ENCODE results near the gene PXDN. TPM values are rescaled to one million over a fixed set of nuclear protein-coding genes. Genes with fewer than 3 reads are reported as not detected.
A peak's percentile ranks its signal among the peaks of the same experiment; 100 is the strongest.

PXDN gene
- total RNA-seq, 1 experiment from 2014 or later = 96.1 TPM

GRCh38 chr2:1663621-1664020, 80.7 kb downstream of the PXDN start:
- BruUV-seq (replicated peaks) = no TSS peak
- Mint-ChIP-seq H3K4me1 (ENCODE audit: insufficient read depth, unreplicated experiment) (no peaks in the 10 kb centered on the region), H3K27ac (ENCODE audit: low read depth, unreplicated experiment) (no peak overlapping the region), H3K27me3 (ENCODE audit: insufficient read depth, unreplicated experiment) (no peaks in the 10 kb centered on the region), H3K9me3 (ENCODE audit: unreplicated experiment) (no peaks in the 10 kb centered on the region), H3K36me3 (ENCODE audit: insufficient read depth, unreplicated experiment) (peaks cover 93% of the 10 kb centered on the region), H3K4me3 (ENCODE audit: unreplicated experiment) (no peak overlapping the region)
- CTCF ChIA-PET = interaction anchor here (0.6 to 1.1 kb wide), 3 partner anchors 12 to 619 kb away, joined by 3 read pairs; no protein-coding TSS in a partner anchor
- intact Hi-C loops (cut with micrococcal nuclease) = no loop called here
- POLR2A ChIA-PET = no interaction called here
- DNase-seq (ENCODE audit: unreplicated experiment) = no peak
- TF ChIP-seq, protein P1, sequence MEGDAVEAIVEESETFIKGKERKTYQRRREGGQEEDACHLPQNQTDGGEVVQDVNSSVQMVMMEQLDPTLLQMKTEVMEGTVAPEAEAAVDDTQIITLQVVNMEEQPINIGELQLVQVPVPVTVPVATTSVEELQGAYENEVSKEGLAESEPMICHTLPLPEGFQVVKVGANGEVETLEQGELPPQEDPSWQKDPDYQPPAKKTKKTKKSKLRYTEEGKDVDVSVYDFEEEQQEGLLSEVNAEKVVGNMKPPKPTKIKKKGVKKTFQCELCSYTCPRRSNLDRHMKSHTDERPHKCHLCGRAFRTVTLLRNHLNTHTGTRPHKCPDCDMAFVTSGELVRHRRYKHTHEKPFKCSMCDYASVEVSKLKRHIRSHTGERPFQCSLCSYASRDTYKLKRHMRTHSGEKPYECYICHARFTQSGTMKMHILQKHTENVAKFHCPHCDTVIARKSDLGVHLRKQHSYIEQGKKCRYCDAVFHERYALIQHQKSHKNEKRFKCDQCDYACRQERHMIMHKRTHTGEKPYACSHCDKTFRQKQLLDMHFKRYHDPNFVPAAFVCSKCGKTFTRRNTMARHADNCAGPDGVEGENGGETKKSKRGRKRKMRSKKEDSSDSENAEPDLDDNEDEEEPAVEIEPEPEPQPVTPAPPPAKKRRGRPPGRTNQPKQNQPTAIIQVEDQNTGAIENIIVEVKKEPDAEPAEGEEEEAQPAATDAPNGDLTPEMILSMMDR (IDR thresholded peaks at IDR 0.05; ENCODE audit: unreplicated experiment) = no peak

GRCh38 chr2:1662606-1663180, 81.6 kb downstream of the PXDN start:
- Mint-ChIP-seq H3K27ac (ENCODE audit: low read depth, unreplicated experiment) (no peak overlapping the region), H3K27me3 (ENCODE audit: insufficient read depth, unreplicated experiment) (no peaks in the 10 kb centered on the region), H3K36me3 (ENCODE audit: insufficient read depth, unreplicated experiment) (peaks cover 83% of the 10 kb centered on the region), H3K4me3 (ENCODE audit: unreplicated experiment) (no peak overlapping the region), H3K9me3 (ENCODE audit: unreplicated experiment) (no peaks in the 10 kb centered on the region), H3K4me1 (ENCODE audit: insufficient read depth, unreplicated experiment) (no peaks in the 10 kb centered on the region)
- ChIA-PET POLR2A (no interaction called here), CTCF (interaction anchor here (0.7 to 1.1 kb wide), 2 partner anchors 13 to 618 kb away, joined by 3 read pairs; no protein-coding TSS in a partner anchor)
- no TSS peak for BruUV-seq (replicated peaks)
- no peak for DNase-seq (ENCODE audit: unreplicated experiment)
- TF ChIP-seq, protein P1 (IDR thresholded peaks at IDR 0.05; ENCODE audit: unreplicated experiment) = no peak
- intact Hi-C loops (cut with micrococcal nuclease) = no loop called here

- no peaks in the 10 kb centered on the region for H3K27me3 Mint-ChIP-seq (ENCODE audit: insufficient read depth, unreplicated experiment)
- peaks cover 2% of the 10 kb centered on the region for H3K4me1 Mint-ChIP-seq (ENCODE audit: insufficient read depth, unreplicated experiment)
- CTCF ChIA-PET = interaction anchor here (0.6 kb wide), 1 partner anchor 36 kb away, joined by 3 read pairs; no protein-coding TSS in a partner anchor
- H3K9me3 Mint-ChIP-seq (ENCODE audit: unreplicated experiment) = no peaks in the 10 kb centered on the region
- intact Hi-C loops (cut with micrococcal nuclease) = no loop called here
- H3K36me3 Mint-ChIP-seq (ENCODE audit: insufficient read depth, unreplicated experiment) = peaks cover 80% of the 10 kb centered on the region
- POLR2A ChIA-PET = no interaction called here
- TF ChIP-seq, protein P1 (IDR thresholded peaks at IDR 0.05; ENCODE audit: unreplicated experiment) = no peak
- BruUV-seq (replicated peaks) = no TSS peak
- no peak overlapping the region for H3K27ac Mint-ChIP-seq (ENCODE audit: low read depth, unreplicated experiment)
- no peak overlapping the region for H3K4me3 Mint-ChIP-seq (ENCODE audit: unreplicated experiment)
- DNase-seq (ENCODE audit: unreplicated experiment) = no peak
These were observed 82.3 kb downstream of the PXDN start for GRCh38 chr2:1661891-1662605.

DNA sequence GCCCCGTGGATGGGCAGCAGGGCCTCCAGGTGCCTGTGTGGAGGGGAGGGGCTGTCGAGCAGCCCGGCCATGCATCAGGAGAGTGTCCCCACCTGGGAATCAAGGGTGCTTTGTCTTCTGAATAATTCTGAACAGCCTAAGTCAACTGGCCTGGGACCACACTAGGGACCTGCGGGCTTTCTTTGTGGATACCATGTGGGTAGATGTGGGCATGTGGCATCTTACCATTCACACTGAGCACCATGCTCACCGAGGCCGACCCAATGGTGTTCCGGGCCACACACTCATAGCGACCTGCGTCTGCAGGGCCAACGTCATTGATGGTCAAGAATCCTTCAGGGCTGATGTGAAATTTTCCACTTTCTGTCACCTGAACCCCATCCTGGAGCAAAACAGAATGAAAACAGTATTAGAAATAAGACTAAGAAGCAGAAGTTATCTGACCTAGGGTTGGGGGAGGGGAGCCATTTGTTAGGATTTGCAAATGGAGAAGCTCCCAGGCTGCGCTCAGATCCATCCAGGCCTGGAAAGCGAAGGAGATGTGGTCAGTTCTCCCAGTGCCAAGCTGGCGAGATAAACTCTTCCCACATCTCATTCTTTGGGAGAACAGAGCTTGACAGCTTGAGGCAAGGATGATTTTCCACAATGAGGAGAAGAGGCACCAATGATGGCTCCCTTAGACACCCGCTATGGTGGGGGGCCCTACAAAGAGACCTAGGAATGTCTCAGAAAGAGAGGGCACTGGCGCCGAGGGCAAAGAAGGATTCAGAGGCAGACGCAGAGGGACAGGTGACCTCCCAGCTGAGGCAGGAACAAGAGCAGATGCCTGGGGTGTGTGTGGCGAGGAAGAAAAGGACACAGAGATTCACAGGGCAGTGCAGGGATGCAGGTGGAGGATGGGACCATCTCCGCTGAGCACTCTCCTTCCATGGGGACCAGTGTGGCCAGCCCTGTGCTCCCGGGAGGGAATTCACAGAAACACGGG, 83.4 kb downstream of the PXDN start:
- no peak overlapping the region for H3K4me3 Mint-ChIP-seq (ENCODE audit: unreplicated experiment)

More for the DNA sequence above, 83.4 kb downstream of the PXDN start:
- Mint-ChIP-seq H3K27me3 (ENCODE audit: insufficient read depth, unreplicated experiment) (no peaks in the 10 kb centered on the region), H3K36me3 (ENCODE audit: insufficient read depth, unreplicated experiment) (peaks cover 70% of the 10 kb centered on the region), H3K4me1 (ENCODE audit: insufficient read depth, unreplicated experiment) (peaks cover 6% of the 10 kb centered on the region), H3K27ac (ENCODE audit: low read depth, unreplicated experiment) (peak overlapping the region; percentile 75), H3K9me3 (ENCODE audit: unreplicated experiment) (no peaks in the 10 kb centered on the region)
- BruUV-seq (replicated peaks) = no TSS peak
- POLR2A ChIA-PET = no interaction called here
- CTCF ChIA-PET = interaction anchor here (0.6 kb wide), 1 partner anchor 35 kb away, joined by 3 read pairs; no protein-coding TSS in a partner anchor
- TF ChIP-seq, protein P1 (IDR thresholded peaks at IDR 0.05; ENCODE audit: unreplicated experiment) = no peak
- DNase-seq (ENCODE audit: unreplicated experiment) = no peak
- intact Hi-C loops (cut with micrococcal nuclease) = no loop called here
